K562 (cell line): Measurements from ENCODE around the gene ERP44. TPM values are rescaled to one million over a fixed set of nuclear protein-coding genes. Genes with fewer than 3 reads are reported as not detected.
A peak's percentile ranks its signal among the peaks of the same experiment; 100 is the strongest.

ENCODE experiments used
- ATAC-seq: fragments of 200-7000 bp; cut with Tn5 transposase; 3 replicates; pipeline ENCODE4 v1.9.1; 2020; ENCODE audit warnings: moderate library complexity
- Bru-seq: library from RNA; stranded (reverse); fragments of 400-500 nt; gene quantifications from one replicate; lab custom pipeline; 2021; lab: Mats Ljungman, UMichigan
- BruChase-seq, 2 experiments: library from RNA; stranded (reverse); fragments of 400-500 nt; gene quantifications; one replicate each; lab custom pipeline; 2021; lab: Mats Ljungman, UMichigan
- BruUV-seq: library from RNA; stranded (reverse); fragments of 400-500 nt; replicated peaks from 2 replicates; lab custom pipeline; 2021; lab: Mats Ljungman, UMichigan
- CTCF ChIA-PET: fragments of 300-600 bp; formaldehyde crosslinking; extraction: SDS; loops from one replicate; lab custom pipeline; 2021; ENCODE audit warnings: low intra/inter-chr PET ratio; lab: Yijun Ruan, JAX
- POLR2A ChIA-PET: fragments of 300-600, 350-650 bp; sonication (Branson Sonifier 250); formaldehyde crosslinking; extraction: SDS; loops from one replicate; lab custom pipeline; 2021; ENCODE audit warnings: antibody characterized with exemption, inconsistent platforms; lab: Yijun Ruan, JAX
- DNase-seq, 4 experiments: peaks; one replicate each; pipeline versions ENCODE4 v3.0.0 to v3.0.0-alpha.2; 2011 to 2018; ENCODE audit warnings: low spot score in 3 of 4, mixed read lengths in 3 of 4; ENCODE audit errors: extremely low read depth in 1 of 4
- FAIRE-seq: peaks from 2 replicates; lab custom pipeline; 2011; peaks lifted over from hg19 to GRCh38; lab: Jason Lieb, UNC
- H2AFZ ChIP-seq: 2 replicates; pipeline ENCODE4 v1.6.0; 2011; ENCODE audit warnings: low read depth, low read length, control low read depth, inconsistent platforms
- H3K27ac ChIP-seq: fragments of 200-600 bp; 3 replicates; pipeline ENCODE4 v1.8.0; 2011; ENCODE audit warnings: low read depth, mild to moderate bottlenecking, control low read depth, inconsistent platforms, low read length, moderate library complexity, mixed read lengths; ENCODE audit errors: extremely low read depth
- H3K27me3 ChIP-seq, 2 experiments: fragments of 300-600 bp in 1 of 2; 2 replicates in 1 of 2; 3 replicates in 1 of 2; pipeline versions ENCODE4 v1.6.0 to v1.8.0; 2011; ENCODE audit warnings: inconsistent platforms in 2 of 2, low read length in 2 of 2, mild to moderate bottlenecking in 1 of 2, mixed read lengths in 1 of 2, moderate library complexity in 1 of 2; ENCODE audit not compliant: control insufficient read depth in 2 of 2, insufficient read depth in 2 of 2
- H3K36me3 ChIP-seq: fragments of 300-600 bp; 3 replicates; pipeline ENCODE4 v1.8.0; 2011; ENCODE audit warnings: mild to moderate bottlenecking, low read length, inconsistent platforms; ENCODE audit not compliant: control insufficient read depth, insufficient read depth
- H3K4me1 ChIP-seq, 2 experiments: fragments of 200-600 bp in 1 of 2; replicated peaks in 1 of 2; 2 replicates in 1 of 2; 3 replicates in 1 of 2; pipeline versions ENCODE4 v1.5.1 to v1.8.0; 2011; ENCODE audit warnings: inconsistent platforms in 2 of 2, low read length in 2 of 2, mild to moderate bottlenecking in 1 of 2, mixed read lengths in 1 of 2, moderate library complexity in 1 of 2; ENCODE audit not compliant: control insufficient read depth in 2 of 2, insufficient read depth in 2 of 2
- H3K4me2 ChIP-seq: 2 replicates; pipeline ENCODE4 v1.6.1; 2011; ENCODE audit warnings: low read length, control low read depth, inconsistent platforms, mixed read lengths; ENCODE audit not compliant: insufficient read depth
- H3K4me3 ChIP-seq: fragments of 200-600 bp; sonication (generic), shearing (Covaris generic); 2 replicates; pipeline ENCODE4 v1.5.1; 2016; ENCODE audit warnings: control low read depth, inconsistent platforms
- H3K79me2 ChIP-seq: fragments of 200-600 bp; 3 replicates; pipeline ENCODE4 v1.8.0; 2011; ENCODE audit warnings: low read length, inconsistent platforms; ENCODE audit not compliant: control insufficient read depth, insufficient read depth
- H3K9ac ChIP-seq, 2 experiments: 2 replicates each; pipeline versions ENCODE4 v1.6.0 to v1.6.1; 2011; ENCODE audit warnings: low read depth in 2 of 2, low read length in 2 of 2, control low read depth in 1 of 2, inconsistent platforms in 1 of 2, mild to moderate bottlenecking in 1 of 2, mixed read lengths in 1 of 2; ENCODE audit not compliant: insufficient read depth in 1 of 2
- H3K9me1 ChIP-seq: one replicate; pipeline ENCODE4 v1.6.0; 2011; ENCODE audit warnings: inconsistent platforms, mild to moderate bottlenecking, low read length, moderate library complexity; ENCODE audit not compliant: control insufficient read depth, insufficient read depth
- H3K9me3 ChIP-seq: replicated peaks from 2 replicates; pipeline ENCODE4 v1.5.1; 2011; ENCODE audit warnings: low read depth, low read length, inconsistent platforms; ENCODE audit not compliant: control insufficient read depth, insufficient read depth
- H4K20me1 ChIP-seq: replicated peaks from 2 replicates; pipeline ENCODE4 v1.6.1; 2011; ENCODE audit warnings: low read length, inconsistent platforms, mixed read lengths; ENCODE audit not compliant: control insufficient read depth, insufficient read depth
- CXXC5 ChIP-seq: fragments of 250-450 bp; sonication (Bioruptor Pico); IDR thresholded peaks from 2 replicates; pipeline ENCODE4 v1.8.0; 2022; ENCODE audit warnings: inconsistent platforms, mild to moderate bottlenecking, moderate library complexity
- JUN ChIP-seq, 2 experiments: sonication (generic) in 1 of 2; formaldehyde crosslinking in 1 of 2; IDR thresholded peaks; 2 replicates each; pipeline versions ENCODE4 v1.6.1 to v1.8.0; 2012 to 2022; ENCODE audit warnings: borderline replicate concordance in 2 of 2, mild to moderate bottlenecking in 2 of 2, improper control_type of control experiment in 1 of 2, low read depth in 1 of 2, low read length in 1 of 2, missing genetic modification reagents in 1 of 2
- PML ChIP-seq: IDR thresholded peaks from 2 replicates; pipeline ENCODE4 v1.6.1; 2012; ENCODE audit warnings: low read length, inconsistent platforms
- SIN3A ChIP-seq, 2 experiments: fragments of 150-350 bp in 1 of 2; IDR thresholded peaks; 2 replicates each; pipeline ENCODE4 v1.6.1; 2011 to 2016; ENCODE audit warnings: borderline replicate concordance in 2 of 2, low read depth in 2 of 2, low read length in 2 of 2, mild to moderate bottlenecking in 2 of 2, moderate library complexity in 2 of 2; ENCODE audit not compliant: control insufficient read depth in 1 of 2
- TEAD2 ChIP-seq: fragments of 450-650 bp; IDR thresholded peaks from 2 replicates; pipeline ENCODE4 v1.6.1; 2016; ENCODE audit warnings: missing genetic modification characterization, control low read depth, missing compliant biosample characterization
- WGBS: fragments of 100-300 bp; shearing (Covaris generic); methylation state at CpG from one replicate; pipeline ENCODE4 v1.1.6; 2016; ENCODE audit warnings: low coverage, mixed read lengths; ENCODE audit not compliant: insufficient coverage; ENCODE audit errors: missing lambda C conversion rate; 5-methylcytosine and 5-hydroxymethylcytosine counted together
- in situ Hi-C: fragments of 300-500 bp; cut with MboI; formaldehyde crosslinking; loops from 4 replicates; pipeline ENCODE4 v1.15.0; 2018; ENCODE audit warnings: inconsistent platforms, mixed read lengths
- intact Hi-C: fragments of 100-400 bp; cut with micrococcal nuclease; formaldehyde crosslinking; loops from 2 replicates; pipeline ENCODE4 v1.14.2; 2022
- long read RNA-seq, 3 experiments: library from polyadenylated mRNA in 2 of 3; library from RNA in 1 of 3; unstranded in 2 of 3; stranded (forward) in 1 of 3; transcript quantifications; one replicate each; pipeline ENCODE4 v2.0.0, GENCODE V29; 2019 to 2022
- polyA minus RNA-seq, 3 experiments: library from RNA; depleted of rRNA, polyadenylated mRNA; stranded (reverse); fragments of >200 nt; gene quantifications; 2 replicates each; pipeline ENCODE4 v1.2.3, GENCODE V29; 2011
- polyA plus RNA-seq, 8 experiments: library from polyadenylated mRNA; depleted of rRNA in 4 of 8; stranded (reverse) in 5 of 8; unstranded in 3 of 8; fragments of >200 nt; fragmentation: Nextera tagmentation in 2 of 8; fragmentation: Illumina TruSeq in 1 of 8; extraction: Ambion mirVana in 2 of 8; extraction: Trizol in 1 of 8; gene quantifications; 2 replicates each; pipeline versions ENCODE4 v1.2.1 to v1.2.3, GENCODE V29; 2011 to 2014; ENCODE audit warnings: inconsistent platforms in 1 of 8, missing spikeins in 1 of 8
- total RNA-seq, 7 experiments: library from RNA; depleted of rRNA in 6 of 7; stranded (reverse); fragments of >200 nt in 6 of 7; fragmentation: Illumina TruSeq in 2 of 7; extraction: Trizol in 2 of 7; gene quantifications; 2 replicates each; pipeline versions ENCODE4 v1.2.1 to v1.2.3, GENCODE V29; 2011 to 2021; ENCODE audit warnings: low replicate concordance in 1 of 7
- TF ChIP-seq, protein P1 (sequence below): fragments of 450-650 bp; IDR thresholded peaks from 2 replicates; pipeline ENCODE4 v1.6.1; 2017; ENCODE audit warnings: mild to moderate bottlenecking, moderate library complexity
- TF ChIP-seq, protein P2 (sequence below), 2 experiments: fragments of 450-650 bp in 1 of 2; sonication (generic) in 1 of 2; formaldehyde crosslinking; conservative IDR thresholded peaks; 2 replicates each; pipeline versions ENCODE4 v1.4.0 to v1.8.1; 2020 to 2022; ENCODE audit warnings: mild to moderate bottlenecking in 1 of 2, missing genetic modification reagents in 1 of 2
- TF ChIP-seq, protein P3 (sequence below): fragments of 250-450 bp; sonication (Bioruptor Pico); IDR thresholded peaks from 2 replicates; pipeline ENCODE4 v1.8.0; 2021; ENCODE audit warnings: moderate library complexity, mild to moderate bottlenecking, inconsistent platforms

The ERP44 gene
- 13.0 and 31.7 TPM in 2 replicates for total RNA-seq (2011; cell fraction: chromatin; rRNA removed; ENCODE audit: low replicate concordance)
- 15.8 and 16.5 TPM in 2 replicates for total RNA-seq (2011; cell fraction: nucleolus; rRNA removed)
- total RNA-seq (2011; cell fraction: nucleoplasm; rRNA removed) = 28.2 and 28.9 TPM in 2 replicates
- total RNA-seq (2014; rRNA removed) = 9.2 and 11.4 TPM in 2 replicates
- 18.4 and 19.0 TPM in 2 replicates for total RNA-seq (2014; rRNA removed; fragmentation: Illumina TruSeq; extraction: Trizol)
- total RNA-seq (2015; rRNA removed; fragmentation: Illumina TruSeq; extraction: Trizol) = 21.8 and 22.6 TPM in 2 replicates
- total RNA-seq (2021) = 14.8 and 16.0 TPM in 2 replicates
- 13.6 and 15.9 TPM in 2 replicates for polyA plus RNA-seq (2011; rRNA removed)
- polyA plus RNA-seq (2011; cell fraction: cytosol; rRNA removed) = 4.4 and 8.7 TPM in 2 replicates
- 6.9 and 12.3 TPM in 2 replicates for polyA plus RNA-seq (2011; cell fraction: nucleus; rRNA removed)
- polyA plus RNA-seq (2012) = 17.1 and 24.6 TPM in 2 replicates
- polyA plus RNA-seq (2014; fragmentation: Illumina TruSeq; extraction: Trizol) = 19.7 and 23.4 TPM in 2 replicates
- 10 to 100 TPM; 10.8 to 11.2 TPM for polyA plus RNA-seq (2014; fragmentation: Nextera tagmentation; extraction: Ambion mirVana)
- polyA plus RNA-seq (2014; rRNA removed) = 13.0 and 13.1 TPM in 2 replicates
- polyA minus RNA-seq (2011; rRNA and poly(A)+ RNA removed) = 10.9 and 16.5 TPM in 2 replicates
- 9.2 and 9.9 TPM in 2 replicates for polyA minus RNA-seq (2011; cell fraction: cytosol; rRNA and poly(A)+ RNA removed)
- 10.1 and 20.0 TPM in 2 replicates for polyA minus RNA-seq (2011; cell fraction: nucleus; rRNA and poly(A)+ RNA removed)
- percentile 83 among the genes with signal in this experiment for Bru-seq, nascent RNA
- BruChase-seq, experiment 1, labeled RNA remaining after a 2-hour chase = percentile 83 among the genes with signal in this experiment
- percentile 80 among the genes with signal in this experiment for BruChase-seq, experiment 2, labeled RNA remaining after a 6-hour chase
- long read RNA-seq, experiment 1, full-length matches to known transcripts = 239 of 252 reads
- long read RNA-seq, experiment 1, partial matches to known transcripts = 6 of 252 reads
- long read RNA-seq, experiment 1, other reads (novel, unspliced or antisense) = 7 of 252 reads
- long read RNA-seq, experiment 2, full-length matches to known transcripts = 49 of 86 reads
- long read RNA-seq, experiment 2, partial matches to known transcripts = 15 of 86 reads
- long read RNA-seq, experiment 2, other reads (novel, unspliced or antisense) = 22 of 86 reads
- long read RNA-seq, experiment 3, full-length matches to known transcripts = 120 of 128 reads
- long read RNA-seq, experiment 3, partial matches to known transcripts = 0 of 128 reads
- long read RNA-seq, experiment 3, other reads (novel, unspliced or antisense) = 8 of 128 reads

DNA sequence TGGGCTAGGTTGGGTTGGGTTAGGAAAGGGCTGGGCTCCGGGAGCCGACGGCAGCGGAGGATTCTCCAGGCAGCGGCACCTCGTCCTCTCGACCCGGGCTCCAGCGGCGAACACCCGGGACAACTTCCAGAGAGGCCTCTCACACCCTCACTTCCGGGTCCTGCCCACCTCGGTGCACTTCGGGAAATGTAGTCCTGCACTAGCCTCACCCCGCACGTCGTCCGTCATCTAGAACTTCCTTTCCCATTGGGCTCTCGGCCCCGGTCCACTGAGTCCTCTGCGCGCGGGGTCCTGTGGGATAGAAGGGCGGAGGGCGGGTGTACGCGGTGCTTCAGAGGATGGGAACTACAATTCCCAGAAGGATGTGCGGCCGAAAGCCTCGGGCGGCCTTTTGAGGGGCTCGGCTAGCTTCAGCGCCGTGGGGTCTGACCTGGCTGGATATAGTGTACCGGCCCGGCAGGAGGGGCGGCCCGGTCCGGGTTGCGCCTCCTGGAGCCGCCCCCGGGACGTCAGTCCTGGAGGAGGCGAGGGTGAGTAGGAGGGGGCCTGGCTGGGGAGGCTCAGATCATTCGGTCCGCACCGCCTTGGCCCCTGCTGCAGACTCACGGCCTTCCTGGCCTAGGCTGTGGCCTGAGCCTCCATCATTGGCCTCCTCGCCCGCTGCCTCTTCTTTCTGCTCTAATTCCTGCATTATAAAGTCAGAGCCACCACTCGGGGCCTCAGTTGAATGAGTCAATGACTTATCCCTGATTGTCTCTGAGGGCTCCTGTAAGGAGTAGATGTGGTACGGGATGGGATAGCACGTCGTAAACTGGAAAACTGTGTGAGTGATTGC, at the start of gene ERP44, which contains the start of gene INVS:
ERP44 (minus strand) TSS at position 114 of the 835 bp plus-strand sequence. CDS start 160 bp downstream, outside the sequence.
INVS (plus strand) TSS at position 357 of the 835 bp plus-strand sequence. CDS start 5,279 bp downstream, outside the sequence.
- no TSS peak for BruUV-seq
- CTCF ChIA-PET = no interaction called here
- TF ChIP-seq CXXC5 (CRISPR knock-in tag) = peak; percentile 68
- TF ChIP-seq, protein P1, sequence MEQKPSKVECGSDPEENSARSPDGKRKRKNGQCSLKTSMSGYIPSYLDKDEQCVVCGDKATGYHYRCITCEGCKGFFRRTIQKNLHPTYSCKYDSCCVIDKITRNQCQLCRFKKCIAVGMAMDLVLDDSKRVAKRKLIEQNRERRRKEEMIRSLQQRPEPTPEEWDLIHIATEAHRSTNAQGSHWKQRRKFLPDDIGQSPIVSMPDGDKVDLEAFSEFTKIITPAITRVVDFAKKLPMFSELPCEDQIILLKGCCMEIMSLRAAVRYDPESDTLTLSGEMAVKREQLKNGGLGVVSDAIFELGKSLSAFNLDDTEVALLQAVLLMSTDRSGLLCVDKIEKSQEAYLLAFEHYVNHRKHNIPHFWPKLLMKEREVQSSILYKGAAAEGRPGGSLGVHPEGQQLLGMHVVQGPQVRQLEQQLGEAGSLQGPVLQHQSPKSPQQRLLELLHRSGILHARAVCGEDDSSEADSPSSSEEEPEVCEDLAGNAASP = no peak
- 0 out of 2 replicates have a peak, but pooled peaks have one; percentile 18 for TF ChIP-seq PML
- TF ChIP-seq, protein P2, sequence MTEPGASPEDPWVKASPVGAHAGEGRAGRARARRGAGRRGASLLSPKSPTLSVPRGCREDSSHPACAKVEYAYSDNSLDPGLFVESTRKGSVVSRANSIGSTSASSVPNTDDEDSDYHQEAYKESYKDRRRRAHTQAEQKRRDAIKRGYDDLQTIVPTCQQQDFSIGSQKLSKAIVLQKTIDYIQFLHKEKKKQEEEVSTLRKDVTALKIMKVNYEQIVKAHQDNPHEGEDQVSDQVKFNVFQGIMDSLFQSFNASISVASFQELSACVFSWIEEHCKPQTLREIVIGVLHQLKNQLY (CRISPR knock-in tag; conservative IDR thresholded peaks at IDR 0.05) = no peak
- TF ChIP-seq SIN3A (IDR thresholded peaks at IDR 0.05; ENCODE audit: borderline replicate concordance in 2 of 2, control insufficient read depth in 1 of 2, low read depth in 2 of 2, low read length in 2 of 2) = peak; percentile 62 to 90; a peak in 3 of 4 replicates
- peak; percentile 44; the same call in 1 of the 2 replicates for TF ChIP-seq JUN (IDR thresholded peaks at IDR 0.05; ENCODE audit: borderline replicate concordance, low read depth, low read length)
- no peak for TF ChIP-seq JUN (CRISPR knock-in tag; IDR thresholded peaks at IDR 0.05; ENCODE audit: borderline replicate concordance)
- TF ChIP-seq, protein P3, sequence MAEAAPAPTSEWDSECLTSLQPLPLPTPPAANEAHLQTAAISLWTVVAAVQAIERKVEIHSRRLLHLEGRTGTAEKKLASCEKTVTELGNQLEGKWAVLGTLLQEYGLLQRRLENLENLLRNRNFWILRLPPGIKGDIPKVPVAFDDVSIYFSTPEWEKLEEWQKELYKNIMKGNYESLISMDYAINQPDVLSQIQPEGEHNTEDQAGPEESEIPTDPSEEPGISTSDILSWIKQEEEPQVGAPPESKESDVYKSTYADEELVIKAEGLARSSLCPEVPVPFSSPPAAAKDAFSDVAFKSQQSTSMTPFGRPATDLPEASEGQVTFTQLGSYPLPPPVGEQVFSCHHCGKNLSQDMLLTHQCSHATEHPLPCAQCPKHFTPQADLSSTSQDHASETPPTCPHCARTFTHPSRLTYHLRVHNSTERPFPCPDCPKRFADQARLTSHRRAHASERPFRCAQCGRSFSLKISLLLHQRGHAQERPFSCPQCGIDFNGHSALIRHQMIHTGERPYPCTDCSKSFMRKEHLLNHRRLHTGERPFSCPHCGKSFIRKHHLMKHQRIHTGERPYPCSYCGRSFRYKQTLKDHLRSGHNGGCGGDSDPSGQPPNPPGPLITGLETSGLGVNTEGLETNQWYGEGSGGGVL (CRISPR knock-in tag) = no peak
- TF ChIP-seq TEAD2 = no peak

More for the DNA sequence above, at the start of gene ERP44, which contains the start of gene INVS:
- POLR2A ChIA-PET = interaction anchor here (0.5 to 1.4 kb wide), 2 partner anchors 9 to 35 kb away, joined by 5 to 6 read pairs; no protein-coding TSS in a partner anchor
- peak; percentile 85 to 99 (median 90) for DNase-seq
- Histone ChIP-seq H3K79me2 (peaks cover 60% of the 10 kb centered on the region), H3K27me3 (no peaks in the 10 kb centered on the region), H2AFZ (peak within 1 kb of the TSS; percentile 91), H3K4me1 (peaks cover 4 to 17% of the 10 kb centered on the region in 2 experiments; a peak in 2 of 5 replicates), H3K9me3 (no peaks in the 10 kb centered on the region), H4K20me1 (peaks cover 9% of the 10 kb centered on the region; the same call in 1 of the 2 replicates), H3K9me1 (no peaks in the 10 kb centered on the region), H3K9ac (peak within 1 kb of the TSS; percentile 85 to 95), H3K4me2 (peak within 1 kb of the TSS; percentile 95), H3K36me3 (peaks cover 6% of the 10 kb centered on the region; the same call in 2 of the 3 replicates), H3K27ac (peak within 1 kb of the TSS; percentile 84), H3K4me3 (peak within 1 kb of the TSS; percentile 83)
- FAIRE-seq = peak; percentile 95
- intact Hi-C loops = loop anchor here (2.0 to 10.0 kb wide), 3 partner anchors 28 to 274 kb away; partner anchors contain the start of gene NR4A3
- peak; percentile 96 for ATAC-seq
- in situ Hi-C loops = no loop called here
- WGBS = under 1% methylated on average over 52 of the region's 54 CpGs
